GM12878 (cell line): Measurements from ENCODE around the gene LCLAT1.

Source experiments
- CBX5 ChIP-seq: sonication (generic); IDR thresholded peaks from 2 replicates; pipeline ENCODE4 v1.6.1; 2016; ENCODE audit warnings: low read depth, moderate library complexity, mild to moderate bottlenecking, inconsistent platforms
- SIX5 ChIP-seq: IDR thresholded peaks from 2 replicates; pipeline ENCODE4 v1.6.1; 2011; ENCODE audit warnings: mild to moderate bottlenecking, low read depth, low read length, moderate library complexity; ENCODE audit not compliant: severe bottlenecking
- SUPT20H ChIP-seq: IDR thresholded peaks from 2 replicates; pipeline ENCODE4 v1.6.1; 2011; ENCODE audit warnings: low read depth, mild to moderate bottlenecking, low read length, moderate library complexity, borderline replicate concordance; ENCODE audit not compliant: control insufficient read depth
- TAF1 ChIP-seq: IDR thresholded peaks from 2 replicates; pipeline ENCODE4 v1.6.1; 2011; ENCODE audit warnings: mild to moderate bottlenecking, low read depth, low read length, borderline replicate concordance
- ZSCAN29 ChIP-seq: fragments of 450-650 bp; IDR thresholded peaks from 2 replicates; pipeline ENCODE4 v1.6.1; 2017; ENCODE audit warnings: mild to moderate bottlenecking, moderate library complexity
- ZZZ3 ChIP-seq: IDR thresholded peaks from 2 replicates; pipeline ENCODE4 v1.6.1; 2011; ENCODE audit warnings: low read depth; ENCODE audit not compliant: control insufficient read depth, insufficient read length
- TF ChIP-seq, protein P1 (sequence below), 3 experiments: IDR thresholded peaks in 2 of 3; conservative IDR thresholded peaks in 1 of 3; 2 replicates each; pipeline ENCODE4 v1.5.1; 2011; ENCODE audit warnings: low read depth in 3 of 3, low read length in 3 of 3, mild to moderate bottlenecking in 3 of 3, control low read depth in 2 of 3, moderate library complexity in 2 of 3, inconsistent platforms in 1 of 3, mixed read lengths in 1 of 3; ENCODE audit not compliant: control insufficient read depth in 2 of 3, insufficient read depth in 1 of 3; ENCODE audit errors: extremely low read depth in 1 of 3
- TF ChIP-seq, protein P2 (sequence below): IDR thresholded peaks from 2 replicates; pipeline ENCODE4 v1.6.1; 2012; ENCODE audit warnings: low read depth, low read length, improper control_type of control experiment
- TF ChIP-seq, protein P3 (sequence below): fragments of 450-650 bp; formaldehyde crosslinking; IDR thresholded peaks from 2 replicates; pipeline ENCODE4 v1.4.0; 2020; ENCODE audit warnings: mild to moderate bottlenecking, moderate library complexity
- TF ChIP-seq, protein P4 (sequence below): fragments of 450-650 bp; formaldehyde crosslinking; IDR thresholded peaks from 2 replicates; pipeline ENCODE4 v1.5.0; 2022; ENCODE audit warnings: mild to moderate bottlenecking, missing genetic modification characterization

DNA sequence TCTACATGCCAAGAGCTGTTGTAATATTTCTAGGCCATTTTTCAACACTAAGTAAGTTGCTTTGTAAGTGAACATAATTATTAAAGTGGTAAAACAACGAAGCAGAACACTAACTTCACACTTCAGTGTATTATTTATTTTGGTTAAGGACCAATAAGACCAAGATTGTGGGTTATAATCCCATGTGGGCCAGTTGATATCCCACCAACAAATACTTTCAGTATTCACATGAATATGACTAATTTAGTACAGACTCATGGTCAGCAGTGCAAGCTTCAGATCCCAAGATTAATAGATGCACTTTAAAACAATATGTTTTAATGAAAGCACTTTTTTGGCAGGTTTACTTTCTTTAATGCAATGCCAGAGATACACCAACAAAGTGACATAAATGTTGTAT lies 154.3 kb downstream of the LCLAT1 start:
- no peak for TF ChIP-seq TAF1
- TF ChIP-seq, protein P1, sequence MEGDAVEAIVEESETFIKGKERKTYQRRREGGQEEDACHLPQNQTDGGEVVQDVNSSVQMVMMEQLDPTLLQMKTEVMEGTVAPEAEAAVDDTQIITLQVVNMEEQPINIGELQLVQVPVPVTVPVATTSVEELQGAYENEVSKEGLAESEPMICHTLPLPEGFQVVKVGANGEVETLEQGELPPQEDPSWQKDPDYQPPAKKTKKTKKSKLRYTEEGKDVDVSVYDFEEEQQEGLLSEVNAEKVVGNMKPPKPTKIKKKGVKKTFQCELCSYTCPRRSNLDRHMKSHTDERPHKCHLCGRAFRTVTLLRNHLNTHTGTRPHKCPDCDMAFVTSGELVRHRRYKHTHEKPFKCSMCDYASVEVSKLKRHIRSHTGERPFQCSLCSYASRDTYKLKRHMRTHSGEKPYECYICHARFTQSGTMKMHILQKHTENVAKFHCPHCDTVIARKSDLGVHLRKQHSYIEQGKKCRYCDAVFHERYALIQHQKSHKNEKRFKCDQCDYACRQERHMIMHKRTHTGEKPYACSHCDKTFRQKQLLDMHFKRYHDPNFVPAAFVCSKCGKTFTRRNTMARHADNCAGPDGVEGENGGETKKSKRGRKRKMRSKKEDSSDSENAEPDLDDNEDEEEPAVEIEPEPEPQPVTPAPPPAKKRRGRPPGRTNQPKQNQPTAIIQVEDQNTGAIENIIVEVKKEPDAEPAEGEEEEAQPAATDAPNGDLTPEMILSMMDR (IDR thresholded peaks at IDR 0.05 in 2 of 3, conservative IDR thresholded peaks at IDR 0.05 in 1 of 3; ENCODE audit: control insufficient read depth in 2 of 3, extremely low read depth in 1 of 3, insufficient read depth in 1 of 3, low read depth in 3 of 3, low read length in 3 of 3): no peak
- no peak for TF ChIP-seq CBX5
- no peak for TF ChIP-seq SUPT20H
- no peak for TF ChIP-seq SIX5
- no peak for TF ChIP-seq ZZZ3
- TF ChIP-seq, protein P2, sequence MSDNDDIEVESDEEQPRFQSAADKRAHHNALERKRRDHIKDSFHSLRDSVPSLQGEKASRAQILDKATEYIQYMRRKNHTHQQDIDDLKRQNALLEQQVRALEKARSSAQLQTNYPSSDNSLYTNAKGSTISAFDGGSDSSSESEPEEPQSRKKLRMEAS: no peak
- no peak for TF ChIP-seq ZSCAN29
- TF ChIP-seq, protein P3, sequence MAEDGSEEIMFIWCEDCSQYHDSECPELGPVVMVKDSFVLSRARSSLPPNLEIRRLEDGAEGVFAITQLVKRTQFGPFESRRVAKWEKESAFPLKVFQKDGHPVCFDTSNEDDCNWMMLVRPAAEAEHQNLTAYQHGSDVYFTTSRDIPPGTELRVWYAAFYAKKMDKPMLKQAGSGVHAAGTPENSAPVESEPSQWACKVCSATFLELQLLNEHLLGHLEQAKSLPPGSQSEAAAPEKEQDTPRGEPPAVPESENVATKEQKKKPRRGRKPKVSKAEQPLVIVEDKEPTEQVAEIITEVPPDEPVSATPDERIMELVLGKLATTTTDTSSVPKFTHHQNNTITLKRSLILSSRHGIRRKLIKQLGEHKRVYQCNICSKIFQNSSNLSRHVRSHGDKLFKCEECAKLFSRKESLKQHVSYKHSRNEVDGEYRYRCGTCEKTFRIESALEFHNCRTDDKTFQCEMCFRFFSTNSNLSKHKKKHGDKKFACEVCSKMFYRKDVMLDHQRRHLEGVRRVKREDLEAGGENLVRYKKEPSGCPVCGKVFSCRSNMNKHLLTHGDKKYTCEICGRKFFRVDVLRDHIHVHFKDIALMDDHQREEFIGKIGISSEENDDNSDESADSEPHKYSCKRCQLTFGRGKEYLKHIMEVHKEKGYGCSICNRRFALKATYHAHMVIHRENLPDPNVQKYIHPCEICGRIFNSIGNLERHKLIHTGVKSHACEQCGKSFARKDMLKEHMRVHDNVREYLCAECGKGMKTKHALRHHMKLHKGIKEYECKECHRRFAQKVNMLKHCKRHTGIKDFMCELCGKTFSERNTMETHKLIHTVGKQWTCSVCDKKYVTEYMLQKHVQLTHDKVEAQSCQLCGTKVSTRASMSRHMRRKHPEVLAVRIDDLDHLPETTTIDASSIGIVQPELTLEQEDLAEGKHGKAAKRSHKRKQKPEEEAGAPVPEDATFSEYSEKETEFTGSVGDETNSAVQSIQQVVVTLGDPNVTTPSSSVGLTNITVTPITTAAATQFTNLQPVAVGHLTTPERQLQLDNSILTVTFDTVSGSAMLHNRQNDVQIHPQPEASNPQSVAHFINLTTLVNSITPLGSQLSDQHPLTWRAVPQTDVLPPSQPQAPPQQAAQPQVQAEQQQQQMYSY (CRISPR knock-in tag): no peak
- TF ChIP-seq, protein P4, sequence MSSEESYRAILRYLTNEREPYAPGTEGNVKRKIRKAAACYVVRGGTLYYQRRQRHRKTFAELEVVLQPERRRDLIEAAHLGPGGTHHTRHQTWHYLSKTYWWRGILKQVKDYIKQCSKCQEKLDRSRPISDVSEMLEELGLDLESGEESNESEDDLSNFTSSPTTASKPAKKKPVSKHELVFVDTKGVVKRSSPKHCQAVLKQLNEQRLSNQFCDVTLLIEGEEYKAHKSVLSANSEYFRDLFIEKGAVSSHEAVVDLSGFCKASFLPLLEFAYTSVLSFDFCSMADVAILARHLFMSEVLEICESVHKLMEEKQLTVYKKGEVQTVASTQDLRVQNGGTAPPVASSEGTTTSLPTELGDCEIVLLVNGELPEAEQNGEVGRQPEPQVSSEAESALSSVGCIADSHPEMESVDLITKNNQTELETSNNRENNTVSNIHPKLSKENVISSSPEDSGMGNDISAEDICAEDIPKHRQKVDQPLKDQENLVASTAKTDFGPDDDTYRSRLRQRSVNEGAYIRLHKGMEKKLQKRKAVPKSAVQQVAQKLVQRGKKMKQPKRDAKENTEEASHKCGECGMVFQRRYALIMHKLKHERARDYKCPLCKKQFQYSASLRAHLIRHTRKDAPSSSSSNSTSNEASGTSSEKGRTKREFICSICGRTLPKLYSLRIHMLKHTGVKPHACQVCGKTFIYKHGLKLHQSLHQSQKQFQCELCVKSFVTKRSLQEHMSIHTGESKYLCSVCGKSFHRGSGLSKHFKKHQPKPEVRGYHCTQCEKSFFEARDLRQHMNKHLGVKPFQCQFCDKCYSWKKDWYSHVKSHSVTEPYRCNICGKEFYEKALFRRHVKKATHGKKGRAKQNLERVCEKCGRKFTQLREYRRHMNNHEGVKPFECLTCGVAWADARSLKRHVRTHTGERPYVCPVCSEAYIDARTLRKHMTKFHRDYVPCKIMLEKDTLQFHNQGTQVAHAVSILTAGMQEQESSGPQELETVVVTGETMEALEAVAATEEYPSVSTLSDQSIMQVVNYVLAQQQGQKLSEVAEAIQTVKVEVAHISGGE (CRISPR knock-in tag): no peak
